Activated CD8-positive, alpha-beta T cell treated with anti-CD3 and anti-CD28 coated beads for 36 hours (primary cell): ENCODE results near the gene C1QL3. TPM values are rescaled to one million over a fixed set of nuclear protein-coding genes. Genes with fewer than 3 reads are reported as not detected.
A peak's percentile ranks its signal among the peaks of the same experiment; 100 is the strongest.

Source experiments
- ATAC-seq: fragments of 200-7000 bp; cut with Tn5 transposase; one replicate; pipeline ENCODE4 v1.10.0; 2021; ENCODE audit warnings: mild to moderate bottlenecking, moderate library complexity
- CTCF ChIA-PET: fragments of 350-600 bp; sonication (Branson Sonifier 250); formaldehyde crosslinking; loops from one replicate; lab custom pipeline; 2021; ENCODE audit warnings: antibody characterized with exemption; lab: Charles Lee
- POLR2A ChIA-PET: fragments of 350-600 bp; sonication (Branson Sonifier 250); formaldehyde crosslinking; loops from one replicate; lab custom pipeline; 2021; ENCODE audit warnings: antibody characterized with exemption; lab: Charles Lee
- DNase-seq: peaks from one replicate; pipeline ENCODE4 v3.0.0-alpha.2; 2020
- H3K27ac Mint-ChIP-seq: one replicate; pipeline ENCODE4 v1.8.0; 2021; ENCODE audit warnings: mild to moderate bottlenecking, mixed read lengths
- H3K27me3 Mint-ChIP-seq: one replicate; pipeline ENCODE4 v1.8.0; 2021; ENCODE audit warnings: mixed read lengths
- H3K36me3 Mint-ChIP-seq: one replicate; pipeline ENCODE4 v1.8.0; 2021; ENCODE audit warnings: low read depth, mixed read lengths
- H3K4me1 Mint-ChIP-seq: one replicate; pipeline ENCODE4 v1.8.0; 2021; ENCODE audit warnings: low read depth, mixed read lengths
- H3K4me3 Mint-ChIP-seq: one replicate; pipeline ENCODE4 v1.8.0; 2021; ENCODE audit warnings: mild to moderate bottlenecking, moderate library complexity, mixed read lengths
- H3K9me3 Mint-ChIP-seq: one replicate; pipeline ENCODE4 v1.8.0; 2021; ENCODE audit warnings: mixed read lengths
- CTCF ChIP-seq: fragments of 200-600 bp; IDR thresholded peaks from one replicate; pipeline ENCODE4 v1.8.0; 2022; ENCODE audit warnings: antibody characterized with exemption, mild to moderate bottlenecking
- intact Hi-C: fragments of 100-400 bp; cut with micrococcal nuclease; formaldehyde crosslinking; loops from one replicate; pipeline ENCODE4 v1.10.0; 2022
- total RNA-seq, 2 experiments: library from RNA; stranded (reverse); gene quantifications; one replicate each; pipeline ENCODE4 v1.2.3, GENCODE V29; 2021

Gene C1QL3
- total RNA-seq, 2 experiments from 2014 or later, result 0.16 TPM; not detected in 1

- no peak overlapping the region for H3K27ac Mint-ChIP-seq
These were observed 48.9 kb downstream of the C1QL3 start for GRCh38 chr10:16472828-16473227.

GRCh38 chr10:16470747-16471146, 50.9 kb downstream of the C1QL3 start:
- H3K27ac Mint-ChIP-seq, result peak overlapping the region; percentile 80
- no peak for TF ChIP-seq CTCF
- H3K4me1 Mint-ChIP-seq, result peaks cover 29% of the 10 kb centered on the region
- ChIA-PET CTCF (no interaction called here), POLR2A (interaction anchor here (0.6 to 0.7 kb wide), 2 partner anchors 12 to 204 kb away, joined by 3 read pairs; no protein-coding TSS in a partner anchor)
- intact Hi-C loops, result no loop called here
- ATAC-seq (peak; percentile 45), DNase-seq (peak; percentile 64)
- no peaks in the 10 kb centered on the region for H3K9me3 Mint-ChIP-seq
- H3K36me3 Mint-ChIP-seq, result peaks cover 31% of the 10 kb centered on the region
- no peak overlapping the region for H3K4me3 Mint-ChIP-seq
- no peaks in the 10 kb centered on the region for H3K27me3 Mint-ChIP-seq

More at GRCh38 chr10:16472828-16473227, 48.9 kb downstream of the C1QL3 start:
- no peaks in the 10 kb centered on the region for H3K27me3 Mint-ChIP-seq
- ChIA-PET CTCF (no interaction called here), POLR2A (no interaction called here)
- H3K4me1 Mint-ChIP-seq, result peaks cover 20% of the 10 kb centered on the region
- H3K36me3 Mint-ChIP-seq, result peaks cover 26% of the 10 kb centered on the region
- no peak overlapping the region for H3K4me3 Mint-ChIP-seq
- DNase-seq (no peak), ATAC-seq (no peak)
- H3K9me3 Mint-ChIP-seq, result no peaks in the 10 kb centered on the region
- intact Hi-C loops, result no loop called here
- no peak for TF ChIP-seq CTCF

- ChIA-PET POLR2A (no interaction called here), CTCF (no interaction called here)
- H3K27ac Mint-ChIP-seq, result peak overlapping the region; percentile 43
- no peak overlapping the region for H3K4me3 Mint-ChIP-seq
- peaks cover 5% of the 10 kb centered on the region for H3K9me3 Mint-ChIP-seq
- peaks cover 39% of the 10 kb centered on the region for H3K4me1 Mint-ChIP-seq
- no peak for DNase-seq
- no peak for ATAC-seq
- H3K36me3 Mint-ChIP-seq, result peaks cover 54% of the 10 kb centered on the region
- intact Hi-C loops, result no loop called here
- no peak for TF ChIP-seq CTCF
- no peaks in the 10 kb centered on the region for H3K27me3 Mint-ChIP-seq
These were observed 55.7 kb downstream of the C1QL3 start for GRCh38 chr10:16466001-16466400.

Other genes with a start within 250 kb of the C1QL3 start
- 10 to 100 TPM; 22.1 to 23.3 TPM for gene PTER, start 84.9 kb downstream of the C1QL3 start, total RNA-seq